IPS-11a (cell line): Measurements from ENCODE around the gene KCTD17.

Experiments
- H3K4me3 ChIP-seq: one replicate; pipeline ENCODE4 v1.5.1; 2013; ENCODE audit warnings: low read depth, low read length, control low read depth

Gene KCTD17

DNA sequence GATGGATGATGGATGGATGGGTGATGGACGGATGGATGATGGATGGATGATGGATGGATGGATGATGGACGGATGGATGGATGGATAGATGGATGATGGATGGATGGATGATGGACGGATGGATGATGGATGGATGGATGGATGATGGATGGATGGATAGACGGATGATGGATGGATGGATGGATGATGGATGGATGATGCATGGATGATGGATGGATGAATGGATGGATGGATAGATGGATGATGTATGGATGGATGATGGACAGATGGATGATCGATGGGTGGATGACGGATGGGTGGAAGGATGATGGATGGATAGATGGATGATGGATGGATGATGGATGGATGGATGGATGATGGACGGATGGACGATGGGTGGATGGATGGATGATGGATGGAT, 21.1 kb downstream of the KCTD17 start:
- no peak overlapping the region for H3K4me3 ChIP-seq

GRCh38 chr22:37074537-37074936, 23.0 kb downstream of the KCTD17 start:
- H3K4me3 ChIP-seq: no peak overlapping the region

DNA sequence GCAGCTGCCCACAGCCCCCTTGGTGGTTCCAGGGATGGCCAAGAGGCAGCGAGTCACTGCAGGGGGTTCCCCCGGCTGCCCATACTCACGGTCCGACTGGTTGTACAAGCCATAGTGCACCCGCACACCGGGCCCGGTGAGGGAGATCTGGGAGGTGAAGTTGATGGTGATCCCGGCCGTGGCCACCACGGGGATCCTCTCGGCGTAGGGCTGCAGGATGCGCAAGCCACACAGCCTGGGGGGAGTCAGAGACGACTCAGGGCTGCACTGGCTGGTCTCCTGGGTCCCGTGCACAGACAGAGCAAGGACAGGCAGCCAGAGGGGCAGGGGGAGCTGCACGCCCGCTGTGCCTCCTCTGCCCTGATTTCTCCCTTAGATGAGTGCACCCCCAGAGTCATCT, 23.5 kb downstream of the KCTD17 start:
- no peak overlapping the region for H3K4me3 ChIP-seq

- no peak overlapping the region for H3K4me3 ChIP-seq
Observed at GRCh38 chr22:37075822-37076433, 24.4 kb downstream of the KCTD17 start.

- H3K4me3 ChIP-seq: no peak overlapping the region
Observed at GRCh38 chr22:37077802-37078448, 26.4 kb downstream of the KCTD17 start.

DNA sequence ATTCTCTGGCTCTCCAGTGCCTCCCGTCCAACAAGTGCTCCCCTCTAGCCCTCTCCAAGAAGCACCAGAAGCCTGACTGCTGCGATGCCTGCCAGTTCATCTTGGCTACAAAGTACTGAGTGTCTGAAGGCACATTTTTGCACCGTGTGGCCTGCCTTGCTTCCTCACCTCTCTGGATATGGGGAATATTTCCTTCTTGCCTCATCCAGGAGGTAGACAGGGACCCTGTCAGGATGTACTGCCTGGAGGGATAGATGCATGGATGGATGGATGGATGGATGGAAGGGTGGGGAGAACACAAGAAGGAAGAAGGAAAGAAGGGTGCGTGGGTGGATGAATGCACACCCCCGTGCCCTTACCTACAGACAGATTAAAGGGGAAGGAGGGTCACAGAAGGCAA, 27.6 kb downstream of the KCTD17 start:
- H3K4me3 ChIP-seq: no peak overlapping the region

DNA sequence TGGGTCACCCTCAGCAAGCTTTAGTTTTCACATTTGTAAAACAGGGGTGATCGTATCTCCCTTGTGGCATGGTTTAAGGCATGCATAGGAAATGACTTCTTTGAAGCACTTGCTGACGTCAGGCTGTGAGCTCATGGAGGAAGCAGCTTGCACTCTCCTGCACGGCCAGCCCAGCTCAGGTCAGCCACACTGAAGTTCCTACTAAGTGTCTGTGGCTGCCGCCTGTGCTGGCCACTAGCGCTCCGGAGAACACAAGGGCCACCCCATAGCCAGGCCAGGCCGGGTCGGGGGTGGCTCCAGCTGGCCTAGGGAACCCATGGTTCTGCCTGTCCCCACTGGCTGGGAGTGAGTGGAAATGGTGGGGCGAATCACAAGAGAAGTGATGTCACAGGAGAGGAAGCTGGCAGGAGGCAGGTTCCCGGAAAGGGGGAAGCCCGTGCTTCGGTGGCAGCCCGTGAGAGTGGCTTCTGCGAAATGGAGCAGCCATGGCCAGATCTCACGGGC, 28.2 kb downstream of the KCTD17 start:
- no peak overlapping the region for H3K4me3 ChIP-seq

GRCh38 chr22:37080438-37080837, 28.9 kb downstream of the KCTD17 start:
- H3K4me3 ChIP-seq: no peak overlapping the region

GRCh38 chr22:37080838-37081237, 29.3 kb downstream of the KCTD17 start:
- H3K4me3 ChIP-seq: no peak overlapping the region

GRCh38 chr22:37082251-37082873, 30.8 kb downstream of the KCTD17 start:
- H3K4me3 ChIP-seq: no peak overlapping the region

GRCh38 chr22:37083914-37084313, 32.4 kb downstream of the KCTD17 start:
- no peak overlapping the region for H3K4me3 ChIP-seq

- no peak overlapping the region for H3K4me3 ChIP-seq
Observed at GRCh38 chr22:37084385-37084784, 32.8 kb downstream of the KCTD17 start.

- H3K4me3 ChIP-seq: no peak overlapping the region
Observed at GRCh38 chr22:37086184-37086583, 34.6 kb downstream of the KCTD17 start.

DNA sequence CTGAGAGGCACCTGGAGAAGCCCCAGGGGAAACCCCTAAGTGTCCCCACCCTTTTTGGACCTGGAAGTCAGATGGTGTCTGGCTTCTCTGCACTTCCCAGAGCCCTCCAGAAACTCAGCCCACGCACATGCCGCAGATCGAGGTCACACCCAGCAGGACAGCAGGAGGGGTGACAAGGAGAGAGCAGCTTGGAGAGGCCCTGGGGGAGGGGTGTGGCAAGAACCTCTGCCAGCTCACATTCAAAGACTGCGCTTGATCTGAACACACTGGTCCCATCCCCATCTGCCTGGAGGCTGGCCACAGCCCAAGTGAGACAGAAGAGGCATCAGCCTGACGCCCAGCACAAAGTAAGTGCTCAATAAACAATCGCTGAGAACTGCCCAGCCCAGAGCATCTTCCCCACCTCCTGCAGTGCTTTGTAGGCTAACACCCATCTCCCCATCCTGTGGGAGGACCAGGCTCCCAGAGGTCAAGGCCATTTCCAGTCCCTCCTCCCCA, 36.6 kb downstream of the KCTD17 start:
- H3K4me3 ChIP-seq: no peak overlapping the region

GRCh38 chr22:37088750-37089408, 37.3 kb downstream of the KCTD17 start:
- no peak overlapping the region for H3K4me3 ChIP-seq

- no peak overlapping the region for H3K4me3 ChIP-seq
Observed at GRCh38 chr22:37089434-37089833, 37.9 kb downstream of the KCTD17 start.

DNA sequence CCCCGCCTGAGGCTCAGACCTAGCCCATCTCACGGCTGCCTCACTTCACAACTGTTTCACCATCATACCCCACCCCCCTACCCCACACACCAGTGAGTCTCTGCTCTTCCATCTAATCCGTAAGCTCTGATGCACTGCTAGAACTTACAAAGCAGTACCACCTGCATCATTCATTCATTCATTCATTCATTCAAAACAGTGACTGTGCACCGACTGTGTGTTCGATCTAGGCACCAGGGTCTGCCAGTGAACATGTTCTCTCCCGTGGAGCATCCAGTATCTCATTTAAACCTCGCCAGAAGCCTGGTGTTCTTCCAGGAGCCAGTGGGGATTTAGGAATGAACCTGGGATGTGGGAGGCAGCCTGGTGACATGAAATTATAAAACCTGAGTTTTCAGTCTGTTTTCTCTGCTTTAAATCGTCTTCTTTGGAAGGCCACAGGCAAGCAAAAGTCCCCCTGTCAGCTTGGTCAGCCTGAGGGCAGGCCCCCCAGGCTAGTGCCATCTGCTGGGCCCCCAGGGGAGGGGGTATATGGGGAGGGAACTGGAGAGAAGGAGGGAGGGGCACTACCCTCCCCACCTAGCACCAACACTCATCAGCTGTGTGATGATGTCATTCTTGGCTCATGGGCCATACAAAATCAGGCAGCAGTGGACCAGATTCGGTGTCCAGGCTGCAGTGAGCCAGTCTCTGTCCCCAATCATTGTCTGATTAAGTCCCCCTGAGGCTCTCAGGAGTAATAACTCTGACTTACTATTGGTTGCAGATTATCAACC, 39.6 kb downstream of the KCTD17 start:
- no peak overlapping the region for H3K4me3 ChIP-seq

GRCh38 chr22:37091994-37092393, 40.5 kb downstream of the KCTD17 start:
- no peak overlapping the region for H3K4me3 ChIP-seq

DNA sequence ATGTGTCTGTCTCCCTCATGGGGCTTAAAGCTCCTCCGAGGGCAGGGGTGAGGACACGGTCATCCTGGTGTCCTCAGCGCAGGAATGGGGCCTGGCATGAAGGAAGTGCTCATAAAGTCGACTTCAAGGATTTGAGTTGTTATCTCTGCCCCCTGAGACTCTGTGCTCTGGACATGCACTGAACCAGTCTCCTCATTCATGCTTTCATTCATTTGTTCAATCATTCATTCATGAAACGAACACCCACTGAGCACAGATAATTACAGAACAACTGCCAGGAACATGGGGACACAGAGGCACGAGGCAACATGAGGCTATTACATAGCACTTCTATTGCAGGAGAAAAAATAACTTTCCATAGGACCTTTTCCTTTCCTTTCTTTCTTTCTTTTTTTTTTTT, 41.5 kb downstream of the KCTD17 start:
- no peak overlapping the region for H3K4me3 ChIP-seq

- no peak overlapping the region for H3K4me3 ChIP-seq
Observed at GRCh38 chr22:37094239-37094638, 42.7 kb downstream of the KCTD17 start.

DNA sequence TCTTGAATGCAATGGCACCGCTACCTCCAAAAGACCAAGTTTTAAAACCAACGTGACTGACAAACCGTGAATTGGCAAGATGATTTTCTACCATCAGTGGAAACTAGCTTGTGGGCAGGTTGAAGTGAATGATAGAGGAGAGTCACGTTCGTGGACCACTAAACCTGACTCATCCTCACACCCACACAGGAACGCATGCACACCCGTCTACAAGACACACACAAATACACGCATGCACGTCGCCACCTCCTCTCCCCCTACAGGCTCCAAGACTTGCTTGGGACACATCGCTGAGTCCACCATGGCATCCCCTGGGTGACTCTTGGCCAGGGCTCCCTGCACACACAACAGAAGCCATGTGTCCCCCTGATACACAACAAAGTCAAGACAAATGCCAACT, 43.6 kb downstream of the KCTD17 start:
- H3K4me3 ChIP-seq: no peak overlapping the region
